H1 (cell line): ENCODE results near the gene WNT11. TPM values are rescaled to one million over a fixed set of nuclear protein-coding genes. Genes with fewer than 3 reads are reported as not detected.
A peak's percentile ranks its signal among the peaks of the same experiment; 100 is the strongest.

Experiments used
- ASH2L ChIP-seq: fragments of 200-600, 300-600 bp; sonication (generic); IDR thresholded peaks from one replicate; pipeline ENCODE4 v1.7.1; 2017; ENCODE audit warnings: low read length
- BACH1 ChIP-seq: IDR thresholded peaks from 2 replicates; pipeline ENCODE4 v1.6.1; 2012; ENCODE audit warnings: low read length, improper control_type of control experiment
- BRCA1 ChIP-seq: IDR thresholded peaks from 2 replicates; pipeline ENCODE4 v1.6.1; 2012; ENCODE audit warnings: low read depth, low read length, improper control_type of control experiment
- CBX5 ChIP-seq: fragments of 300-800, 300-1000 bp; sonication (generic); IDR thresholded peaks from 2 replicates; pipeline ENCODE4 v1.7.1; 2016; ENCODE audit warnings: antibody characterized with exemption, low read length, low read depth
- CBX8 ChIP-seq: fragments of 300-800, 300-1000 bp; sonication (generic); IDR thresholded peaks from 2 replicates; pipeline ENCODE4 v1.7.1; 2016; ENCODE audit warnings: low read depth, low read length, borderline replicate concordance
- CEBPB ChIP-seq: IDR thresholded peaks from 2 replicates; pipeline ENCODE4 v1.6.1; 2012; ENCODE audit warnings: low read depth, low read length
- CHD1 ChIP-seq: IDR thresholded peaks from 2 replicates; pipeline ENCODE4 v1.6.1; 2012; ENCODE audit warnings: low read depth, low read length, improper control_type of control experiment
- GTF2F1 ChIP-seq: IDR thresholded peaks from 2 replicates; pipeline ENCODE4 v1.6.1; 2012; ENCODE audit warnings: low read depth, low read length, improper control_type of control experiment, borderline replicate concordance
- HDAC6 ChIP-seq: IDR thresholded peaks from one replicate; pipeline ENCODE4 v1.7.1; 2012; ENCODE audit warnings: low read depth, mild to moderate bottlenecking, inconsistent platforms, low read length, moderate library complexity
- JUND ChIP-seq: IDR thresholded peaks from 2 replicates; pipeline ENCODE4 v1.6.1; 2011; ENCODE audit warnings: mild to moderate bottlenecking, improper control_type of control experiment, low read length
- KDM1A ChIP-seq: fragments of 200-600, 300-600 bp; sonication (generic); IDR thresholded peaks from 2 replicates; pipeline ENCODE4 v1.7.1; 2016; ENCODE audit warnings: mild to moderate bottlenecking, low read length, borderline replicate concordance
- KDM5A ChIP-seq: fragments of 200-600 bp; IDR thresholded peaks from 2 replicates; pipeline ENCODE4 v1.7.1; 2012; ENCODE audit warnings: mild to moderate bottlenecking, low read length, inconsistent platforms, mixed read lengths
- PHF8 ChIP-seq: fragments of 200-600 bp; sonication (generic); conservative IDR thresholded peaks from 2 replicates; pipeline ENCODE4 v1.7.1; 2012; ENCODE audit warnings: low read depth, mild to moderate bottlenecking, inconsistent platforms, low read length, moderate library complexity
- POLR2A ChIP-seq, 2 experiments: IDR thresholded peaks; 1 replicate in 1 of 2; 2 replicates in 1 of 2; pipeline ENCODE4 v1.6.1; 2011; ENCODE audit warnings: low read depth in 2 of 2, low read length in 2 of 2, mild to moderate bottlenecking in 2 of 2; ENCODE audit errors: control extremely low read depth in 1 of 2
- POU5F1 ChIP-seq: IDR thresholded peaks from 2 replicates; pipeline ENCODE4 v1.6.1; 2011; ENCODE audit warnings: low read depth, mild to moderate bottlenecking, low read length, moderate library complexity
- RBBP5 ChIP-seq: IDR thresholded peaks from 2 replicates; pipeline ENCODE4 v1.7.1; 2012; ENCODE audit warnings: low read depth, mild to moderate bottlenecking, inconsistent platforms, low read length, moderate library complexity, borderline replicate concordance
- RFX5 ChIP-seq: IDR thresholded peaks from 2 replicates; pipeline ENCODE4 v1.6.1; 2011; ENCODE audit warnings: low read depth, low read length, improper control_type of control experiment, borderline replicate concordance
- SP2 ChIP-seq: IDR thresholded peaks from 2 replicates; pipeline ENCODE4 v1.6.1; 2012; ENCODE audit warnings: mild to moderate bottlenecking, low read length, inconsistent platforms
- SUZ12 ChIP-seq: fragments of 200-600 bp; sonication (generic); IDR thresholded peaks from 2 replicates; pipeline ENCODE4 v1.6.1; 2012; ENCODE audit warnings: mild to moderate bottlenecking, inconsistent platforms, low read length, moderate library complexity, mixed read lengths
- TAF1 ChIP-seq: IDR thresholded peaks from 2 replicates; pipeline ENCODE4 v1.6.1; 2011; ENCODE audit warnings: mild to moderate bottlenecking, low read depth, low read length
- TBP ChIP-seq: IDR thresholded peaks from 2 replicates; pipeline ENCODE4 v1.6.1; 2011; ENCODE audit warnings: low read depth, low read length, improper control_type of control experiment
- TEAD4 ChIP-seq: IDR thresholded peaks from 2 replicates; pipeline ENCODE4 v1.6.1; 2012; ENCODE audit warnings: low read depth, low read length, inconsistent platforms, mixed read lengths
- ZNF274 ChIP-seq: IDR thresholded peaks from 2 replicates; pipeline ENCODE4 v1.7.0; 2012; ENCODE audit warnings: low read length, borderline replicate concordance; ENCODE audit errors: extremely low read depth
- polyA plus RNA-seq, 7 experiments: library from polyadenylated mRNA; depleted of rRNA in 3 of 7; stranded (reverse) in 5 of 7; unstranded in 2 of 7; fragments of >200 nt in 5 of 7; fragments of 200-250 nt in 2 of 7; gene quantifications; 1 replicate in 5 of 7; 2 replicates in 1 of 7; 4 replicates in 1 of 7; pipeline versions ENCODE4 v1.2.1 to v1.2.3, GENCODE V29; 2011 to 2013; ENCODE audit warnings: missing spikeins in 2 of 7, mixed read lengths in 2 of 7
- total RNA-seq: library from RNA; stranded (reverse); fragmentation: NEBNext Ultra II Directional; extraction: Animal tissue kit (Norgen Biotek cat#: 25700); gene quantifications from 2 replicates; pipeline ENCODE4 v1.2.1, GENCODE V29; 2021
- TF ChIP-seq, protein P1 (sequence below): IDR thresholded peaks from 2 replicates; pipeline ENCODE4 v1.6.1; 2011; ENCODE audit warnings: low read length, improper control_type of control experiment

The WNT11 gene
- total and polyA plus RNA-seq, 2 of the 8 experiments (the other 6 are each of a cell fraction or from before 2014, with no cell fraction given), result 0.11 to 0.45 TPM

GRCh38 chr11:76235233-76236091 lies 29.2 kb upstream of the WNT11 start (continued):
- TF ChIP-seq POLR2A (IDR thresholded peaks at IDR 0.05; ENCODE audit: control extremely low read depth in 1 of 2, low read depth in 2 of 2, low read length in 2 of 2), result peak; percentile 91 to 93
- TF ChIP-seq CBX5, result no peak
- TF ChIP-seq ASH2L, result peak; percentile 38
- no peak for TF ChIP-seq CHD1
- TF ChIP-seq SP2, result no peak
- TF ChIP-seq CBX8, result no peak
- peak; percentile 81; the same call in 1 of the 2 replicates for TF ChIP-seq KDM1A
- TF ChIP-seq TBP, result peak; percentile 98
- TF ChIP-seq SUZ12, result peak; percentile 35; the same call in 1 of the 2 replicates
- peak; percentile 84 for TF ChIP-seq TAF1
- TF ChIP-seq HDAC6, result peak; percentile 93
- TF ChIP-seq BACH1, result peak; percentile 88
- TF ChIP-seq, protein P1, sequence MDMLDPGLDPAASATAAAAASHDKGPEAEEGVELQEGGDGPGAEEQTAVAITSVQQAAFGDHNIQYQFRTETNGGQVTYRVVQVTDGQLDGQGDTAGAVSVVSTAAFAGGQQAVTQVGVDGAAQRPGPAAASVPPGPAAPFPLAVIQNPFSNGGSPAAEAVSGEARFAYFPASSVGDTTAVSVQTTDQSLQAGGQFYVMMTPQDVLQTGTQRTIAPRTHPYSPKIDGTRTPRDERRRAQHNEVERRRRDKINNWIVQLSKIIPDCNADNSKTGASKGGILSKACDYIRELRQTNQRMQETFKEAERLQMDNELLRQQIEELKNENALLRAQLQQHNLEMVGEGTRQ, result no peak
- no peak for TF ChIP-seq RBBP5
- TF ChIP-seq RFX5, result no peak
- peak; percentile 89 for TF ChIP-seq TEAD4
- TF ChIP-seq BRCA1, result no peak
- TF ChIP-seq CEBPB, result peak; percentile 79
- no peak; the same call in 1 of the 2 replicates for TF ChIP-seq KDM5A
- TF ChIP-seq JUND, result no peak
- no peak for TF ChIP-seq ZNF274
- no peak for TF ChIP-seq GTF2F1
- TF ChIP-seq POU5F1, result peak; percentile 40; the same call in 1 of the 2 replicates
- no peak; the same call in none of the 2 replicates for TF ChIP-seq PHF8
